ENCODE measurements around the gene IL1R2. TPM values are rescaled to one million over a fixed set of nuclear protein-coding genes. Genes with fewer than 3 reads are reported as not detected.

IL1R2 gene
- total and polyA plus RNA-seq, 2 of the 13 experiments (the other 11 are each of a cell fraction or from before 2014, with no cell fraction given) = 3.6 to 7.3 TPM

DNA sequence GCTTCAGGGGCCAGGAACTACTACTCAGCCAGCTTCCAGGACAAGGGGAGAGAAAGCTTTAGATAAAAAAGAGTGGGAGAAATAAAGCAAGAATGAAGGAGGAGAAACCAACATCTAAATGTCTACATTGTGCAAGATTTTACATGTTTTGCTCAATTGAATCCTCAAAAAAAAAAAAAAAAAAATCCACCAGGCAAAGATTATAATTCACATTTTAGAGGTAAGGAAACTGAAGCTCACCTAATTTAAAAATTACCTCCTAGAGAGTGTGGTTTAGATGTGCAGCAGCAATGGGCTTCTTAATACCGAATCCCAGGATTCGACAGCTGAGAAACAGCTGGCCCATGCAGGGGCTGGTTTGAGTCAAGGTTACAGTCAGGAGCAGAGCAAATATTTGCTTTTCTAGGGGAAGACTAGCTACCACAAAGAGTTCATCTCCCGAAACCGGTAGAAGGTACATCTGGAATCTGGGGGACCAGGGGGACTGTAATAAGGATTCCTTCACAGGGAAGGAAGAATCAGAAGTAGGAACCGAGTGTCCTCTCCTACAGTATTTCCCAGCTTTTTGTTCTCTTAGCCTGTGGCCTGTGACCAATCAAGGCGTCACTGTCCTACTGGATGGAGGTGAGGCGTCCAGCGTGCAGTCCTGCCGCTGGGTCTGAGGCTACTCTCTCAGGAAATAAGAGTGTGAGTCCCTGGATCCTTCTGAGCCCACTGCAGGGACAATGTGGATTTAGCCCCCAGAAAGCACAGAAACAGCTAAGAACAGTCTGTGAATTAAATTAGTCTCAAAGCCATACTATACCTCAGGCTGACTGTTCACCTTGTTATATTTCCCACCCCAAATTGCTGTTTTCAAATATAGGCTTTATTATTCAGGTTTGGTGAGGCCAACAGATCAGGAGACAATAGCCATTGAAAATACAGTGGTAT is 42.3 kb downstream of the IL1R2 start (continued):
- peak; percentile 93 for TF ChIP-seq MED1 (CRISPR knock-in tag; IDR thresholded peaks at IDR 0.05)
- peak; percentile 39; the same call in 1 of the 2 replicates for TF ChIP-seq ZNF143 (CRISPR knock-in tag; IDR thresholded peaks at IDR 0.05)
- no peak for TF ChIP-seq KAT7 (CRISPR knock-in tag; IDR thresholded peaks at IDR 0.05; ENCODE audit: borderline replicate concordance)
- no peak for TF ChIP-seq ZNF33A (CRISPR knock-in tag; IDR thresholded peaks at IDR 0.05; ENCODE audit: borderline replicate concordance)
- TF ChIP-seq, protein P1, sequence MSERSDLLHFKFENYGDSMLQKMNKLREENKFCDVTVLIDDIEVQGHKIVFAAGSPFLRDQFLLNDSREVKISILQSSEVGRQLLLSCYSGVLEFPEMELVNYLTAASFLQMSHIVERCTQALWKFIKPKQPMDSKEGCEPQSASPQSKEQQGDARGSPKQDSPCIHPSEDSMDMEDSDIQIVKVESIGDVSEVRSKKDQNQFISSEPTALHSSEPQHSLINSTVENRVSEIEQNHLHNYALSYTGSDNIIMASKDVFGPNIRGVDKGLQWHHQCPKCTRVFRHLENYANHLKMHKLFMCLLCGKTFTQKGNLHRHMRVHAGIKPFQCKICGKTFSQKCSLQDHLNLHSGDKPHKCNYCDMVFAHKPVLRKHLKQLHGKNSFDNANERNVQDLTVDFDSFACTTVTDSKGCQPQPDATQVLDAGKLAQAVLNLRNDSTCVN (CRISPR knock-in tag; IDR thresholded peaks at IDR 0.05; ENCODE audit: borderline replicate concordance) = peak; percentile 94
- no peak for TF ChIP-seq ZNF180 (CRISPR knock-in tag; IDR thresholded peaks at IDR 0.05; ENCODE audit: borderline replicate concordance, low read depth)
- TF ChIP-seq POLR2G (IDR thresholded peaks at IDR 0.05; ENCODE audit: low read depth, low read length) = peak; percentile 65; the same call in 1 of the 2 replicates
- TF ChIP-seq ZNF30 (CRISPR knock-in tag; IDR thresholded peaks at IDR 0.05) = no peak
- TF ChIP-seq NR2C2 (CRISPR knock-in tag; IDR thresholded peaks at IDR 0.05; ENCODE audit: borderline replicate concordance) = 0 out of 2 replicates have a peak, but pooled peaks have one; percentile 1
- TF ChIP-seq MYNN (CRISPR knock-in tag; IDR thresholded peaks at IDR 0.05; ENCODE audit: low read depth) = no peak; the same call in 1 of the 2 replicates
- TF ChIP-seq RBFOX2 (IDR thresholded peaks at IDR 0.05; ENCODE audit: low read depth, low read length) = peak; percentile 58
- TF ChIP-seq, protein P2, sequence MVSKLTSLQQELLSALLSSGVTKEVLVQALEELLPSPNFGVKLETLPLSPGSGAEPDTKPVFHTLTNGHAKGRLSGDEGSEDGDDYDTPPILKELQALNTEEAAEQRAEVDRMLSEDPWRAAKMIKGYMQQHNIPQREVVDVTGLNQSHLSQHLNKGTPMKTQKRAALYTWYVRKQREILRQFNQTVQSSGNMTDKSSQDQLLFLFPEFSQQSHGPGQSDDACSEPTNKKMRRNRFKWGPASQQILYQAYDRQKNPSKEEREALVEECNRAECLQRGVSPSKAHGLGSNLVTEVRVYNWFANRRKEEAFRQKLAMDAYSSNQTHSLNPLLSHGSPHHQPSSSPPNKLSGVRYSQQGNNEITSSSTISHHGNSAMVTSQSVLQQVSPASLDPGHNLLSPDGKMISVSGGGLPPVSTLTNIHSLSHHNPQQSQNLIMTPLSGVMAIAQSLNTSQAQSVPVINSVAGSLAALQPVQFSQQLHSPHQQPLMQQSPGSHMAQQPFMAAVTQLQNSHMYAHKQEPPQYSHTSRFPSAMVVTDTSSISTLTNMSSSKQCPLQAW (CRISPR knock-in tag; IDR thresholded peaks at IDR 0.05) = peak; percentile 33; the same call in 1 of the 2 replicates
- TF ChIP-seq MED13 (CRISPR knock-in tag; IDR thresholded peaks at IDR 0.05) = peak; percentile 68; the same call in 1 of the 2 replicates
- TF ChIP-seq SSRP1 (CRISPR knock-in tag; IDR thresholded peaks at IDR 0.05) = 0 out of 2 replicates have a peak, but pooled peaks have one; percentile 14
- TF ChIP-seq, protein P3, sequence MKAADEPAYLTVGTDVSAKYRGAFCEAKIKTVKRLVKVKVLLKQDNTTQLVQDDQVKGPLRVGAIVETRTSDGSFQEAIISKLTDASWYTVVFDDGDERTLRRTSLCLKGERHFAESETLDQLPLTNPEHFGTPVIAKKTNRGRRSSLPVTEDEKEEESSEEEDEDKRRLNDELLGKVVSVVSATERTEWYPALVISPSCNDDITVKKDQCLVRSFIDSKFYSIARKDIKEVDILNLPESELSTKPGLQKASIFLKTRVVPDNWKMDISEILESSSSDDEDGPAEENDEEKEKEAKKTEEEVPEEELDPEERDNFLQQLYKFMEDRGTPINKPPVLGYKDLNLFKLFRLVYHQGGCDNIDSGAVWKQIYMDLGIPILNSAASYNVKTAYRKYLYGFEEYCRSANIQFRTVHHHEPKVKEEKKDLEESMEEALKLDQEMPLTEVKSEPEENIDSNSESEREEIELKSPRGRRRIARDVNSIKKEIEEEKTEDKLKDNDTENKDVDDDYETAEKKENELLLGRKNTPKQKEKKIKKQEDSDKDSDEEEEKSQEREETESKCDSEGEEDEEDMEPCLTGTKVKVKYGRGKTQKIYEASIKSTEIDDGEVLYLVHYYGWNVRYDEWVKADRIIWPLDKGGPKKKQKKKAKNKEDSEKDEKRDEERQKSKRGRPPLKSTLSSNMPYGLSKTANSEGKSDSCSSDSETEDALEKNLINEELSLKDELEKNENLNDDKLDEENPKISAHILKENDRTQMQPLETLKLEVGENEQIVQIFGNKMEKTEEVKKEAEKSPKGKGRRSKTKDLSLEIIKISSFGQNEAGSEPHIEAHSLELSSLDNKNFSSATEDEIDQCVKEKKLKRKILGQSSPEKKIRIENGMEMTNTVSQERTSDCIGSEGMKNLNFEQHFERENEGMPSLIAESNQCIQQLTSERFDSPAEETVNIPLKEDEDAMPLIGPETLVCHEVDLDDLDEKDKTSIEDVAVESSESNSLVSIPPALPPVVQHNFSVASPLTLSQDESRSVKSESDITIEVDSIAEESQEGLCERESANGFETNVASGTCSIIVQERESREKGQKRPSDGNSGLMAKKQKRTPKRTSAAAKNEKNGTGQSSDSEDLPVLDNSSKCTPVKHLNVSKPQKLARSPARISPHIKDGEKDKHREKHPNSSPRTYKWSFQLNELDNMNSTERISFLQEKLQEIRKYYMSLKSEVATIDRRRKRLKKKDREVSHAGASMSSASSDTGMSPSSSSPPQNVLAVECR (CRISPR knock-in tag; IDR thresholded peaks at IDR 0.05; ENCODE audit: borderline replicate concordance) = peak; percentile 61; the same call in 1 of the 2 replicates
- TF ChIP-seq LCORL (IDR thresholded peaks at IDR 0.05) = no peak
- peak; percentile 71; the same call in 1 of the 2 replicates for TF ChIP-seq LCORL (CRISPR knock-in tag; IDR thresholded peaks at IDR 0.05)
- TF ChIP-seq, protein P4, sequence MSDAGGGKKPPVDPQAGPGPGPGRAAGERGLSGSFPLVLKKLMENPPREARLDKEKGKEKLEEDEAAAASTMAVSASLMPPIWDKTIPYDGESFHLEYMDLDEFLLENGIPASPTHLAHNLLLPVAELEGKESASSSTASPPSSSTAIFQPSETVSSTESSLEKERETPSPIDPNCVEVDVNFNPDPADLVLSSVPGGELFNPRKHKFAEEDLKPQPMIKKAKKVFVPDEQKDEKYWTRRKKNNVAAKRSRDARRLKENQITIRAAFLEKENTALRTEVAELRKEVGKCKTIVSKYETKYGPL (CRISPR knock-in tag; IDR thresholded peaks at IDR 0.05) = no peak
- TF ChIP-seq ZNF891 (CRISPR knock-in tag; IDR thresholded peaks at IDR 0.05) = no peak
- 0 out of 2 replicates have a peak, but pooled peaks have one; percentile 31 for TF ChIP-seq ZNF468 (CRISPR knock-in tag; IDR thresholded peaks at IDR 0.05)
- peak; percentile 17 for TF ChIP-seq TBL1XR1 (IDR thresholded peaks at IDR 0.05; ENCODE audit: borderline replicate concordance, low read length, partially characterized antibody)
